Vagina (tissue), 2 donors: ENCODE results near the gene EXOC6B. TPM values are rescaled to one million over a fixed set of nuclear protein-coding genes. Genes with fewer than 3 reads are reported as not detected.

Source experiments
- DNase-seq, 2 donors: peaks; one replicate each; pipeline ENCODE4 v3.0.0-alpha.2; 2017; ENCODE audit errors: extremely low spot score in 2 of 2
- H3K27ac ChIP-seq: fragments of 200-600 bp; sonication (generic); one replicate; pipeline ENCODE4 v1.5.1; 2019
- H3K27me3 ChIP-seq: fragments of 200-600 bp; sonication (generic); one replicate; pipeline ENCODE4 v1.5.1; 2019
- H3K36me3 ChIP-seq, 2 donors: fragments of 200-600 bp; sonication (generic); one replicate each; pipeline ENCODE4 v1.5.1; 2017 to 2019
- H3K4me1 ChIP-seq: fragments of 200-600 bp; sonication (generic); one replicate; pipeline ENCODE4 v1.5.1; 2019
- H3K4me3 ChIP-seq, 2 donors: fragments of 200-600 bp; sonication (generic); 1 replicate in 1 of 2; 2 replicates in 1 of 2; pipeline ENCODE4 v1.5.1; 2016 to 2019
- H3K9me3 ChIP-seq: fragments of 200-600 bp; sonication (generic); one replicate; pipeline ENCODE4 v1.5.1; 2019
- CTCF ChIP-seq, 3 experiments: fragments of 450-650 bp in 2 of 3; fragments of 200-600 bp in 1 of 3; sonication (generic) in 1 of 3; IDR thresholded peaks; one replicate each; pipeline ENCODE4 v1.5.1; 2017 to 2019; ENCODE audit warnings: antibody characterized with exemption in 3 of 3, mild to moderate bottlenecking in 2 of 3, moderate library complexity in 2 of 3
- POLR2A ChIP-seq, 2 donors: fragments of 450-650 bp; IDR thresholded peaks; one replicate each; pipeline ENCODE4 v1.6.1; 2017; ENCODE audit warnings: antibody characterized with exemption in 2 of 2, mild to moderate bottlenecking in 2 of 2, moderate library complexity in 2 of 2
- POLR2AphosphoS5 ChIP-seq, 2 donors: sonication (generic); formaldehyde crosslinking; IDR thresholded peaks; one replicate each; pipeline ENCODE4 v1.9.0; 2017; ENCODE audit warnings: antibody characterized with exemption in 2 of 2, mild to moderate bottlenecking in 2 of 2, low read depth in 1 of 2; ENCODE audit not compliant: insufficient read depth in 1 of 2
- intact Hi-C: fragments of 100-400 bp; cut with DNase I; formaldehyde crosslinking; loops from one replicate; pipeline ENCODE4 v1.15.1; 2023
- total RNA-seq: library from RNA; depleted of rRNA; stranded (reverse); fragments of >200 nt; gene quantifications from one replicate; pipeline ENCODE4 v1.2.3, GENCODE V29; 2016

The EXOC6B gene
- total RNA-seq, 1 donor from 2014 or later, result 41.5 TPM

DNA sequence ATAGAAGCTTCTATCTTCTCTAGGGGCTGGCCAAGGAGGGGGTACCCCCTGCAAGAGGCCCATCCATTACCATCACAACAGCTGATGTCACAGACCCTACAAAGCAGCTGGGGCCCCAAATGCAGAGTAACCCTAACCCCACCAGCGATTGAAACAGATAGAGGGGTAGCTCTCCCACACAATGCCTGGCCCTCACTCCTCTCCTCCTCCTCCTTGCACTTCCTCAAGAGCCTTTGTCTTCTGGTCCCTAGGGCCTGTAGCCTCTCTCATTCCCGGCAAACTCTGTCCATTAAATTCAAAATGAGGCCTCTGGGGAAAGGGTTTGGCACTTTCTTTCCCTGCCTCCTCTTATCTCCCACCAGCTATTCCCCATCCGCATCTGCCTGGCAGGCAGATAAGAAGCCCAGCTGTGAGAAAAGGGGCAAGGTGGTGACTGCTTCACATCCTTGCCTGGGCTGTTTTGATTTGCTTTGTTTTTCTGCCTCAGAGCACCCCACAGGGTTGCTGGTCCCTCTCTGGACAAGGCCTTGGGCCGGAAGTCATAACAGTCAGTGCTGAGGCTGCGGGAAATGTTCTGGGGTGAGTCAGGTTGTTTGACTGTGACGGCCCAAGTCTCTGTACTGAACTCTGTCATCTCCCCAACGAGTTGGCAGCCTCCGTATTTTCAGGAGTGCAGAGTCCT, 652.1 kb downstream of the EXOC6B start:
- Histone ChIP-seq H3K27ac (no peak overlapping the region), H3K9me3 (no peaks in the 10 kb centered on the region), H3K27me3 (no peaks in the 10 kb centered on the region), H3K36me3 (peaks cover 0 to 10% of the 10 kb centered on the region in 2 donors), H3K4me3 (no peak overlapping the region), H3K4me1 (no peaks in the 10 kb centered on the region)
- no peak for TF ChIP-seq POLR2A (IDR thresholded peaks at IDR 0.05)
- TF ChIP-seq POLR2AphosphoS5 (IDR thresholded peaks at IDR 0.05; ENCODE audit: insufficient read depth in 1 of 2, low read depth in 1 of 2), result no peak
- TF ChIP-seq CTCF (IDR thresholded peaks at IDR 0.05), result no peak
- intact Hi-C loops, result no loop called here
- DNase-seq, result peak in 1 of 2 donors; percentile 69

DNA sequence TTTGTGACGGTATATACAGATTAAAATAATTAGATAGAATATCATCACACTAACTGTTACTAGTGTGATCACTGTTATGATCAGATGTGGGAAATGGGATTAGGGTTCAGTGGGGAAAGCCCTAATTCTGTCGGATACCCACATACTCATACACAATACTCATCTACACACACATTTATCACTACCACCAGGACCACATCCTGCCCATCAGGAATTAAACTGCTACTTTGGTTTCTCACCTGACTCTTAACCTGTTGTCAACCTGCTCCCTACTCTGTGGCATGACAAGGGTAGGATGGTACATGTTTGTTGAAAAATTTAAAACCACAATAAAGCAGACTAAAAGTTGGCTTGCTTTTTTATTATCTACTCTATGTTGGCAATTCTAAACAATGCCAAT, 653.4 kb downstream of the EXOC6B start:
- no peaks in the 10 kb centered on the region for H3K4me1 ChIP-seq
- no peak overlapping the region for H3K4me3 ChIP-seq
- no peak overlapping the region for H3K27ac ChIP-seq
- TF ChIP-seq POLR2A (IDR thresholded peaks at IDR 0.05), result no peak
- no peak for TF ChIP-seq CTCF (IDR thresholded peaks at IDR 0.05)
- TF ChIP-seq POLR2AphosphoS5 (IDR thresholded peaks at IDR 0.05; ENCODE audit: insufficient read depth in 1 of 2, low read depth in 1 of 2), result no peak
- no peaks in the 10 kb centered on the region for H3K9me3 ChIP-seq
- no peaks in the 10 kb centered on the region for H3K27me3 ChIP-seq
- H3K36me3 ChIP-seq, result no peaks in the 10 kb centered on the region
- intact Hi-C loops, result no loop called here
- DNase-seq, result no peak

GRCh38 chr2:72166279-72166678, 659.6 kb downstream of the EXOC6B start:
- no peak overlapping the region for H3K4me3 ChIP-seq

DNA sequence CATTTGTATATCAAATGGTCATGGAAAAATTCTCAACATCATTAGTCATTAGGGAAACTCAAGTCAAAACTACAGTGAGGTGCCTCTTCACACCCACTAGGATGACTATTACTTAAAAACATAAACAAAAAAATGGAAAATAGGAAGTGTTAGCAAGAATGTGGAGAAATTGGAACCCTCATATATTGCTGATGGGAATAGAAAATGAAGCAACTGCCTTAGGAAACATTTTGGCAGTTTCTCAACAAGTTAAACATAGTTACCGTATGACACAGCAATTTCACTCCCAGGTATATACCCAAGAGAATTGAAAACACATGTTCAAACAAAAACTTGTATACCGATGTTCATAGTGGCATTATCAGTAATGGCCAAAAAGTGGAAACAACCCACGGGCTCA, 660.0 kb downstream of the EXOC6B start:
- Histone ChIP-seq H3K4me3 (no peak overlapping the region), H3K27ac (no peak overlapping the region), H3K4me1 (no peaks in the 10 kb centered on the region), H3K27me3 (no peaks in the 10 kb centered on the region), H3K9me3 (no peaks in the 10 kb centered on the region), H3K36me3 (no peaks in the 10 kb centered on the region)
- no peak for DNase-seq
- TF ChIP-seq CTCF (IDR thresholded peaks at IDR 0.05), result no peak
- TF ChIP-seq POLR2AphosphoS5 (IDR thresholded peaks at IDR 0.05; ENCODE audit: insufficient read depth in 1 of 2, low read depth in 1 of 2), result no peak
- no peak for TF ChIP-seq POLR2A (IDR thresholded peaks at IDR 0.05)
- intact Hi-C loops, result no loop called here

More at GRCh38 chr2:72166279-72166678, 659.6 kb downstream of the EXOC6B start:
- no peak overlapping the region for H3K27ac ChIP-seq
- H3K36me3 ChIP-seq, result no peaks in the 10 kb centered on the region
- DNase-seq, result no peak
- no peaks in the 10 kb centered on the region for H3K4me1 ChIP-seq
- intact Hi-C loops, result no loop called here
- H3K27me3 ChIP-seq, result no peaks in the 10 kb centered on the region
- H3K9me3 ChIP-seq, result no peaks in the 10 kb centered on the region
- TF ChIP-seq CTCF (IDR thresholded peaks at IDR 0.05) (no peak), POLR2AphosphoS5 (IDR thresholded peaks at IDR 0.05; ENCODE audit: insufficient read depth in 1 of 2, low read depth in 1 of 2) (no peak), POLR2A (IDR thresholded peaks at IDR 0.05) (no peak)

GRCh38 chr2:72162574-72162973, 663.3 kb downstream of the EXOC6B start:
- no peaks in the 10 kb centered on the region for H3K27me3 ChIP-seq
- DNase-seq, result peak; percentile 11 to 52
- no peaks in the 10 kb centered on the region for H3K36me3 ChIP-seq
- H3K4me3 ChIP-seq, result no peak overlapping the region
- TF ChIP-seq POLR2A (IDR thresholded peaks at IDR 0.05), result no peak
- TF ChIP-seq CTCF (IDR thresholded peaks at IDR 0.05), result no peak
- TF ChIP-seq POLR2AphosphoS5 (IDR thresholded peaks at IDR 0.05; ENCODE audit: insufficient read depth in 1 of 2, low read depth in 1 of 2), result no peak
- H3K27ac ChIP-seq, result no peak overlapping the region
- no peaks in the 10 kb centered on the region for H3K4me1 ChIP-seq
- no peaks in the 10 kb centered on the region for H3K9me3 ChIP-seq
- intact Hi-C loops, result no loop called here
